Lower leg skin (tissue), 4 donors: ENCODE measurements around the gene PTH2. TPM values are rescaled to one million over a fixed set of nuclear protein-coding genes. Genes with fewer than 3 reads are reported as not detected.

Source experiments
- DNase-seq, 2 donors: peaks; one replicate each; pipeline ENCODE4 v3.0.0-alpha.2; 2019; ENCODE audit warnings: low spot score in 2 of 2
- H3K4me3 ChIP-seq: fragments of 200-600 bp; sonication (generic); 2 replicates; pipeline ENCODE4 v1.5.1; 2017; ENCODE audit warnings: mild to moderate bottlenecking, low read depth; ENCODE audit not compliant: poor library complexity, severe bottlenecking
- CTCF ChIP-seq, 3 donors: fragments of 450-650 bp; IDR thresholded peaks; one replicate each; pipeline ENCODE4 v1.5.1; 2016; ENCODE audit warnings: antibody characterized with exemption in 3 of 3, mild to moderate bottlenecking in 3 of 3, moderate library complexity in 2 of 3
- POLR2A ChIP-seq, 2 donors: fragments of 450-650 bp; IDR thresholded peaks; one replicate each; pipeline ENCODE4 v1.6.1; 2016 to 2017; ENCODE audit warnings: antibody characterized with exemption in 2 of 2, mild to moderate bottlenecking in 1 of 2, moderate library complexity in 1 of 2
- WGBS, 2 donors: methylation state at CpG; one replicate each; pipeline ENCODE4 v1.1.5; 2018; 5-methylcytosine and 5-hydroxymethylcytosine counted together
- intact Hi-C: fragments of 100-400 bp; cut with DNase I; formaldehyde crosslinking; loops from one replicate; pipeline ENCODE4 v1.15.0; 2023; ENCODE audit warnings: low total_unique reads
- total RNA-seq, 4 donors: library from RNA; depleted of rRNA; stranded (reverse); fragments of >200 nt; gene quantifications; one replicate each; pipeline ENCODE4 v1.1.0, GENCODE V29; 2016

Gene PTH2
- total RNA-seq, 4 donors from 2014 or later: not detected

GRCh38 chr19:49443366-49444099 lies 20.3 kb upstream of the PTH2 start:
- no peak for TF ChIP-seq POLR2A (IDR thresholded peaks at IDR 0.05)
- TF ChIP-seq CTCF (IDR thresholded peaks at IDR 0.05): peak in 2 of 3 donors; percentile 2 to 80
- H3K4me3 ChIP-seq: peak overlapping the region; percentile 51
- intact Hi-C loops: no loop called here
- peak; percentile 95 to 99 for DNase-seq
- WGBS, 2 donors: 0 to 1% methylated on average over 43 to 47 of the region's 47 CpGs

- TF ChIP-seq POLR2A (IDR thresholded peaks at IDR 0.05): no peak
- no peak for TF ChIP-seq CTCF (IDR thresholded peaks at IDR 0.05)
- 1% methylated on average over 39 to 43 of the region's 43 CpGs for WGBS, 2 donors
- intact Hi-C loops: no loop called here
- peak; percentile 96 to 99 for DNase-seq
- peak overlapping the region; percentile 51 for H3K4me3 ChIP-seq
Observed at GRCh38 chr19:49442771-49443365, 19.6 kb upstream of the PTH2 start.

- WGBS, 2 donors: 3 to 5% methylated on average over 11 of the region's 11 CpGs
- H3K4me3 ChIP-seq: no peak overlapping the region
- TF ChIP-seq POLR2A (IDR thresholded peaks at IDR 0.05): no peak
- no peak for TF ChIP-seq CTCF (IDR thresholded peaks at IDR 0.05)
- intact Hi-C loops: no loop called here
- DNase-seq: peak; percentile 66 to 95
Observed at GRCh38 chr19:49442354-49442753, 19.1 kb upstream of the PTH2 start.

GRCh38 chr19:49441960-49442350 lies 18.7 kb upstream of the PTH2 start:
- H3K4me3 ChIP-seq: no peak overlapping the region
- intact Hi-C loops: no loop called here
- DNase-seq: no peak
- 11 to 13% methylated on average over 14 of the region's 14 CpGs for WGBS, 2 donors
- TF ChIP-seq CTCF (IDR thresholded peaks at IDR 0.05): no peak
- no peak for TF ChIP-seq POLR2A (IDR thresholded peaks at IDR 0.05)

- no peak for TF ChIP-seq CTCF (IDR thresholded peaks at IDR 0.05)
- TF ChIP-seq POLR2A (IDR thresholded peaks at IDR 0.05): no peak
- 4% methylated on average over 27 to 29 of the region's 56 CpGs for WGBS, 2 donors
Observed at GRCh38 chr19:49441210-49441959, 18.1 kb upstream of the PTH2 start, which contains the start of gene SLC17A7. Gene SLC17A7 (minus strand): TSS chr19:49441527. CDS start chr19:49441379, 148 bp downstream.

More at GRCh38 chr19:49441210-49441959, 18.1 kb upstream of the PTH2 start, which contains the start of gene SLC17A7:
- intact Hi-C loops: no loop called here
- peak; percentile 59 to 94 for DNase-seq
- no peak within 1 kb of the TSS for H3K4me3 ChIP-seq
